ENCODE measurements around the gene BANP.

BANP gene

DNA sequence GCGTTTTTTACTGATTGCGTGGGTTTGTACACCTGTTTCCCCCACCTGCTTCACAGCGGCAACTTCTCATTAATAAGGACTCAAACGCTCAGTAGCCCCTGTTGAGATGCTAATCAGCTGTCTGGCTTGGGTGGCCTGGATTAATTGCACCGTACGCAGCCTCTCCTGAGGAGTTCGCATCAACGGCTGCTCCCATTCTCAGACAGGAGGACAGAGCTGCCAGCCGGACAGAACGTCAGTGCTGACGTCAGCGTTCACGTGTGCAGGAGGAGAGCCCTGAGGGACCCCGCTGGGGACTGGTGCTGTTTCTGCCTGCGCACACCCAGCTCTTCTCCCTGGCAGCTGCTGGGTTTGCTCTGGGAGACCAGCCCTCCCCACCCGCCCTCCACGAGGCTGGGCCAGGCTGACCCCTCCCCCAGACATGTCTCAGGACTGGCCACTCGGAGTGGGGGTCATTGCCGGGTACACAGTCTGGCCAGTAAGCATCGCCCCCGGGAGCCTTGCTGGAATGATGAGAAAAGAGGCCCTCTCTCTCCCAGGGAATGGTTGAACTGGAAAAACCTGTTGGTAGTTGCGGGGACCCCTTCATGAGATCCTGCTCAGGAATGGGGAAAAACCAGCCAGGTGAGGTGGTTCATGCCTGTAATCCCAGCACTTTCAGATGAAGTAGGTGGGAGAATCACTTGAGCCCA, 5.7 kb upstream of the BANP start:
- H3K4me3 ChIP-seq (ENCODE audit: low read depth in 1 of 2, low read length in 2 of 2): peak overlapping the region; percentile 51

DNA sequence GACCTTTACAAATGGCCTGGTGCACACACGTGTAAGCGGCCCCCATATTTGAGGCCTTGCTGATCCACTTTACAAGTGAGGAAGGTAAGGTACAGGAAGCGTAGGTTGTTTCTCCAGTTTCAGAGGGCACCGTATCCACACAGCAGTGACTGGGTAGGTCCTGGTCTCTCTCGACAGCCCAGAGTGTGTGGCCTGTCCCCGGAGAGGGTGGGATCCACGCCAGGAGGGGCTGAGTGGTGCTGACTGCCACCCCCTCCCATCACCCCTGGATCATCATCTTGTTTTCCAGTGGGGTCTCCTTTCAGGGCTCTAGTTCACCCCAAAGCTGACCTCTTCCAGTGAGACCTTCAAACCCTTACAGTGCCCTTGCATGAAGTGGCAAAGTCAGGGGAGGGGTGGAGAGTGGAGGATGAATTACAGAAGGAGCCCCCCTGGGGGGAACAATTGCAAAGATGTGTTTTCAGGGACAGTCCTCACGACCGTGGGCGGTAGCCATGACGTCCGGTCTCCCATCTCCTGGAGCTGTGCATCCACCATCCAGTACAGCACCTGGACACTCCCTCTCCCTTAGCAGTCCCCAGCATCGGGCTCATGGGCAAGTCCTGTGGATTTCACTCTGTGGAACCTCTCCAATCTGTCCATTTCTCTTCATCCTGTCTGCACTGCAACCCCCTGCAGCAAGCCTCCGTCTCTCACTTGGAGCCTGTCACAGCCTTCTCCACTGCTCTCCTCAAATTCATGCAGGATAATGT, 4.5 kb upstream of the BANP start:
- Histone ChIP-seq H3K27me3 (ENCODE audit: low read depth, low read length) (no peaks in the 10 kb centered on the region), H3K27ac (ENCODE audit: low read length) (no peak overlapping the region), H3K4me3 (ENCODE audit: low read depth in 1 of 2, low read length in 2 of 2) (no peak overlapping the region), H3K4me1 (ENCODE audit: control insufficient read depth in 1 of 2, insufficient read depth in 2 of 2, low read length in 2 of 2) (peaks cover 0 to under 1% of the 10 kb centered on the region in 2 donors), H3K9me3 (ENCODE audit: control insufficient read depth in 1 of 2, low read length in 2 of 2) (no peaks in the 10 kb centered on the region), H3K36me3 (ENCODE audit: control insufficient read depth in 1 of 2, insufficient read depth in 2 of 2, low read length in 2 of 2) (peaks cover 0 to 3% of the 10 kb centered on the region in 2 donors)

More for the DNA sequence above, 5.7 kb upstream of the BANP start:
- H3K27me3 ChIP-seq (ENCODE audit: low read depth, low read length): no peaks in the 10 kb centered on the region
- no peak overlapping the region for H3K27ac ChIP-seq (ENCODE audit: low read length)
- H3K36me3 ChIP-seq (ENCODE audit: control insufficient read depth in 1 of 2, insufficient read depth in 2 of 2, low read length in 2 of 2): no peaks in the 10 kb centered on the region
- no peaks in the 10 kb centered on the region for H3K4me1 ChIP-seq (ENCODE audit: control insufficient read depth in 1 of 2, insufficient read depth in 2 of 2, low read length in 2 of 2)
- H3K9me3 ChIP-seq (ENCODE audit: control insufficient read depth in 1 of 2, low read length in 2 of 2): no peaks in the 10 kb centered on the region

DNA sequence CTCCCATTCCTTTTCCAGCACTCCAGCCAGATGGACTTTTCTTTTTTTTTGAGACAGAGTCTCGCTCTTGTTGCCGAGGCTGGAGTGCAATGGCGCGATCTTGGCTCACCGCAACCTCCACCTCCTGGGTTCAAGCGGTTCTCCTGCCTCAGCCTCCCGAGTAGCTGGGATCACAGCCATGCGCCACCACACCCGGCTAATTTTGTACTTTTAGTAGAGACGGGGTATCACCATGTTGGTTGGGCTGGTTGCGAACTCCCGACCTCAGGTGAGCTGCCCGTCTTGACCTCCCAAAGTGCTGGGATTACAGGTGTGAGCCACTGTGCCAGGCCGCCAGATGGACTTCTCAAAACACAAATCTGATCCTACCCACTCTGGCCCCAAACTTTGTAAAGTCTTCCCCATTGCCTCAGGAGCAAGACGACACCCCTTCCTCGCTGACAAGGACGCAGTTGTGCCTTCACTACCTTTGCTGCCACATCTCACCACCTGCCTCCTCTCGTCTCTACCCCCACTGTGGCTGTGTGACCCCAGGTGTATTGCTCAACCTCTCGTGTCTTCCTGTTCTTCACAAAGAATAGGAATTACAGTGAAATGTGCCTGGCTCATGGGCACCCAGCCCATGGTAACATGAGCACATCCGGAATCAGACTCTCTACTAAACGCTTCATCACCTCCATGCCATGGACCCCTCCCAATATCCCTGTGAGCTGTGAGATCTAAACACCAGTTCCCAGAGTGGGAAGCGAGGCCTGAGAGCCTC, 3.7 kb upstream of the BANP start:
- Histone ChIP-seq H3K9me3 (ENCODE audit: control insufficient read depth in 1 of 2, low read length in 2 of 2) (no peaks in the 10 kb centered on the region), H3K4me3 (ENCODE audit: low read depth in 1 of 2, low read length in 2 of 2) (no peak overlapping the region), H3K4me1 (ENCODE audit: control insufficient read depth in 1 of 2, insufficient read depth in 2 of 2, low read length in 2 of 2) (peaks cover 5 to 8% of the 10 kb centered on the region in 2 donors), H3K27ac (ENCODE audit: low read length) (peak overlapping the region; percentile 41), H3K36me3 (ENCODE audit: control insufficient read depth in 1 of 2, insufficient read depth in 2 of 2, low read length in 2 of 2) (peaks cover 0 to 3% of the 10 kb centered on the region in 2 donors), H3K27me3 (ENCODE audit: low read depth, low read length) (no peaks in the 10 kb centered on the region)

DNA sequence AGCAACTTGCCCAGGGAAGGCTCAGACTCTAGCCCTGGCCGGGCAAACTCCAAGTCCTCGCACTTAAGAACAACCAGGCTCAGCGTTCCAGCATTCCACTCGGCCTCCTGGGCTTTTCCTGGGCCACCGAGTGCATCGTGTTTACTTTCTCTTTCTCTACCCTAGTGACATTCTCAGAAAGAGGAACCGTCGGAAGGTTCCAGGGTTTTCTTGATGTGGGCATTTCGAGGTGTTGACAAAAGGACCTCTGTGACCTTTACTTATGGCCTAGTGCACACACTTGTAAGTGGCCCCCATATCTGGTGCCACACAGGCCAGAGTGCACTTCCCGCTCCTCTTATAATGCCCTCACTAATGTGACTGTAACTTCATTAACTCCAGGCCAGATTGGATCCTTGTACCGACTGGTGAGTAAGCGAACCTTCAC, 3.1 kb upstream of the BANP start:
- Histone ChIP-seq H3K4me1 (ENCODE audit: control insufficient read depth in 1 of 2, insufficient read depth in 2 of 2, low read length in 2 of 2) (peaks cover 9 to 14% of the 10 kb centered on the region in 2 donors), H3K9me3 (ENCODE audit: control insufficient read depth in 1 of 2, low read length in 2 of 2) (no peaks in the 10 kb centered on the region), H3K27me3 (ENCODE audit: low read depth, low read length) (no peaks in the 10 kb centered on the region), H3K36me3 (ENCODE audit: control insufficient read depth in 1 of 2, insufficient read depth in 2 of 2, low read length in 2 of 2) (peaks cover 0 to 3% of the 10 kb centered on the region in 2 donors), H3K27ac (ENCODE audit: low read length) (peak overlapping the region; percentile 41), H3K4me3 (ENCODE audit: low read depth in 1 of 2, low read length in 2 of 2) (no peak overlapping the region)

DNA sequence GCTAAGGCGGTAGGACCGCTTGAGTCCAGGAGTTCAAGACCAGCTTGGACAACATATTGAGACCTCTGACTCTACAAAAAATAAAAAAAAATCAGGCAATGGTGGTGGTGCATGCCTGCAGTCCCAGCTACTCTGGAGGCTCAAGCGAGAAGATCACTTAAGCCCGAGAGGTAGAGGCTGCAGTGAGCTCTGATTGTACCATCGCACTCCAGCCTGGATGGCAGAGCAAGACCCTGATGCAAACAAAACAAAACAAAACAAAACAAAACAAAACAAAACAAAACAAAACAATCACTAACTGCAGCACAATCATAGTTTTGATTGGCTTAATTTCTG, 2.5 kb upstream of the BANP start:
- peak overlapping the region; percentile 41 for H3K27ac ChIP-seq (ENCODE audit: low read length)
- H3K36me3 ChIP-seq (ENCODE audit: control insufficient read depth in 1 of 2, insufficient read depth in 2 of 2, low read length in 2 of 2): peaks cover 2 to 3% of the 10 kb centered on the region in 2 donors
- H3K4me1 ChIP-seq (ENCODE audit: control insufficient read depth in 1 of 2, insufficient read depth in 2 of 2, low read length in 2 of 2): peaks cover 14% of the 10 kb centered on the region in 2 donors
- H3K4me3 ChIP-seq (ENCODE audit: low read depth in 1 of 2, low read length in 2 of 2): no peak overlapping the region
- no peaks in the 10 kb centered on the region for H3K27me3 ChIP-seq (ENCODE audit: low read depth, low read length)
- H3K9me3 ChIP-seq (ENCODE audit: control insufficient read depth in 1 of 2, low read length in 2 of 2): no peaks in the 10 kb centered on the region

DNA sequence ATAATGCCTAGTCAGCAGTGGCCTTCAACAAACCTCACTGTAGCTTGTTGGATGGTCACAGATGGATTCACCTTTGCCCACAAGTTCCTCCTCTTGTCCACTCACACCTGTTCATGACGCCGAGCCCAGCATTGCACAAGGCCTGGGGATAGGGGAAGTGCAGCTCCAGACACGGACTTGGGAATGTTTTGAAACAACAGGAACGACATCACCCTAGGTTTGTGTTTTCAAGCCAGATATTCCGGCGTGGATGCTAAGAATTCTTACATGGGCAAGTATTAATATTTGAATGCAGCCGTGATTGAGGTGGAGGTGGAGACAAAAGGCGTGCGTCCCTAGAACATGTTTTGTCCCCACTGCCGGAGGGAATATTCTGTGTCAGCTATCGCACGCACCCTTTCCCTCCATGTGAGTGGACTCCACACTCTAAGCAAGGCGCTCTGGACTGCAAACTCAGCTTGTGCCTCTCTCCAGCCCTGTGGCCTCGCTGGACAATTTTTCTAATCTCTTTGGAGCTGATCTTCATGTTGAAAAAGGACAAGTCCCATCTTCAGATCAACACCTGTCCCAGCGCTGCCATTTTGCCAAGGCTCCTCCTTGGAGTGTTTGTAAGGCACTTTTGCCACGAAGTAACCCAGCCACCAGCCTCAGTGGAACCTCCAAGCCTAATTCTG, 2.0 kb upstream of the BANP start:
- H3K4me3 ChIP-seq (ENCODE audit: low read depth in 1 of 2, low read length in 2 of 2): no peak overlapping the region
- no peak overlapping the region for H3K27ac ChIP-seq (ENCODE audit: low read length)
- no peaks in the 10 kb centered on the region for H3K27me3 ChIP-seq (ENCODE audit: low read depth, low read length)
- H3K4me1 ChIP-seq (ENCODE audit: control insufficient read depth in 1 of 2, insufficient read depth in 2 of 2, low read length in 2 of 2): peaks cover 14 to 15% of the 10 kb centered on the region in 2 donors
- no peaks in the 10 kb centered on the region for H3K9me3 ChIP-seq (ENCODE audit: control insufficient read depth in 1 of 2, low read length in 2 of 2)
- peaks cover 3 to 4% of the 10 kb centered on the region in 2 donors for H3K36me3 ChIP-seq (ENCODE audit: control insufficient read depth in 1 of 2, insufficient read depth in 2 of 2, low read length in 2 of 2)

DNA sequence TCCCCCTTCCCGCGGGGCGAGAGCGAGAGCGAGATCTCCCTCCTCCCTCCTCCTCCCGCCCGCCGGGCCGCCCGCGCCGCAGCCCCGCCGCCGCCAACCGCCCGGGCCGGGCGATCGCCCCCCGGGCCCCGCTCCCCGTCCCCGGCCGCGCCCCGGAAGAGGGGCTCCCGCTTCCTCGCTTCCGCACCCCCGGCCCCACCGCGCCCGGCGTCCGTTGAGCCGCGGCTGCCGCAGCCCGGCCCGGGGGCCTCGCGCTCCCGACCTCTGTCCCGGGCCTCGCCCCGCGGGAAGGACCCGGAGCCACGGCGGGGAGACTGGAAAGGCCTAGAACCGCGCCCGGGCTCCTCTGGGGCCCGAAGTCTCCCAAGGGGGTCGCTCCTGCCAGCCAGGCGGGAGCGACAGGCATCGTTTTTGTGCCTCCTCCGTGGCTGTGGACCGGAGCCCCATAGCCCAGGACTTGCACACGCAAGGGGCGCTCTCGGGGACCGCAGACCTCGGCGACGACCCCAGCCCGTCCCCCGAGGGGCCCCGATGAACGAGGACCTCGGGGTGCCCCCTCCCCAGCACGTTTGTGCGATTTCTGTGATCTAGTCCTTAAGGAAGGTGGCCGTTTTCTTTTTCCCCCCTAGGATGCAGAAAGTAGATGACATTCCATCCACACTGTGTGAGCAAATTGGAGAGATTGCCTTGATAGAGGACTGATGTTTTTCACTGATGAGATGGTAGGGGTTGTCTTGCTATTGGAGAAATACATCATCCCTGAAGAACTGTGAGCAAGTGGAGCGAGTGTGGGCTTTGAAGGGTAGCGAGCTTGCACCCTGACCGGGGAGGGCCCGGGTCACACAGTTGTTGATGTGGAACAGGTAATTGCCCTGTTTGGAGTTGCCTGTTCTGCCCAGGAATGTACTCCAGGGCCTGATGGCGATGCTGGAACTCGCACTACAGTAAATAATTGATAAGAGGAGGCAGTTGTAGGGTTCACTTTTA, 611 bp downstream of the BANP start:
- peaks cover 28 to 37% of the 10 kb centered on the region in 2 donors for H3K4me1 ChIP-seq (ENCODE audit: control insufficient read depth in 1 of 2, insufficient read depth in 2 of 2, low read length in 2 of 2)

DNA sequence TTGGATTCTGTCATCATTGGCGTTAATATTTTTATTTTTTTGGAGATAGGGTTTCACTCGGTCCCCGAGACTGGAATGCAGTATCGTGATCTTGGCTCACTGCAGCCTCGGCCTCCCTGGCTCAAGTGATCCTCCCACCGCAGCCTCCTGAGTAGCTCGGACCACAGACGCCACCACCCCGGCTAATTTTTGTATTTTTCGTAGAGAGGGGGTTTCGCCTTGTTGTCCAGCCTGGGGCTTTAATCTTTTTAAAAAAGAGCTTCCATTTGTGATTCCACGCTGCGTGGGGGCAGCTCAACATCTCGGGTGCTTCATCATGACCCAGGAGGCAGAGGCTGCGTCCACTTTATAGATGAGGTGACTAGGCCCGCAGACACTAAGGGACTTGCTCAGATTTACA, 1.5 kb downstream of the BANP start:
- Histone ChIP-seq H3K9me3 (ENCODE audit: control insufficient read depth in 1 of 2, low read length in 2 of 2) (no peaks in the 10 kb centered on the region), H3K36me3 (ENCODE audit: control insufficient read depth in 1 of 2, insufficient read depth in 2 of 2, low read length in 2 of 2) (peaks cover 3 to 4% of the 10 kb centered on the region in 2 donors), H3K4me1 (ENCODE audit: control insufficient read depth in 1 of 2, insufficient read depth in 2 of 2, low read length in 2 of 2) (peaks cover 28 to 40% of the 10 kb centered on the region in 2 donors), H3K27me3 (ENCODE audit: low read depth, low read length) (no peaks in the 10 kb centered on the region), H3K27ac (ENCODE audit: low read length) (no peak overlapping the region), H3K4me3 (ENCODE audit: low read depth in 1 of 2, low read length in 2 of 2) (peak overlapping the region; percentile 78 to 82)

More for the DNA sequence above, 611 bp downstream of the BANP start:
- Histone ChIP-seq H3K27me3 (ENCODE audit: low read depth, low read length) (no peaks in the 10 kb centered on the region), H3K4me3 (ENCODE audit: low read depth in 1 of 2, low read length in 2 of 2) (peak overlapping the region; percentile 78 to 82), H3K36me3 (ENCODE audit: control insufficient read depth in 1 of 2, insufficient read depth in 2 of 2, low read length in 2 of 2) (peaks cover 3 to 4% of the 10 kb centered on the region in 2 donors), H3K9me3 (ENCODE audit: control insufficient read depth in 1 of 2, low read length in 2 of 2) (no peaks in the 10 kb centered on the region), H3K27ac (ENCODE audit: low read length) (peak overlapping the region; percentile 93)

DNA sequence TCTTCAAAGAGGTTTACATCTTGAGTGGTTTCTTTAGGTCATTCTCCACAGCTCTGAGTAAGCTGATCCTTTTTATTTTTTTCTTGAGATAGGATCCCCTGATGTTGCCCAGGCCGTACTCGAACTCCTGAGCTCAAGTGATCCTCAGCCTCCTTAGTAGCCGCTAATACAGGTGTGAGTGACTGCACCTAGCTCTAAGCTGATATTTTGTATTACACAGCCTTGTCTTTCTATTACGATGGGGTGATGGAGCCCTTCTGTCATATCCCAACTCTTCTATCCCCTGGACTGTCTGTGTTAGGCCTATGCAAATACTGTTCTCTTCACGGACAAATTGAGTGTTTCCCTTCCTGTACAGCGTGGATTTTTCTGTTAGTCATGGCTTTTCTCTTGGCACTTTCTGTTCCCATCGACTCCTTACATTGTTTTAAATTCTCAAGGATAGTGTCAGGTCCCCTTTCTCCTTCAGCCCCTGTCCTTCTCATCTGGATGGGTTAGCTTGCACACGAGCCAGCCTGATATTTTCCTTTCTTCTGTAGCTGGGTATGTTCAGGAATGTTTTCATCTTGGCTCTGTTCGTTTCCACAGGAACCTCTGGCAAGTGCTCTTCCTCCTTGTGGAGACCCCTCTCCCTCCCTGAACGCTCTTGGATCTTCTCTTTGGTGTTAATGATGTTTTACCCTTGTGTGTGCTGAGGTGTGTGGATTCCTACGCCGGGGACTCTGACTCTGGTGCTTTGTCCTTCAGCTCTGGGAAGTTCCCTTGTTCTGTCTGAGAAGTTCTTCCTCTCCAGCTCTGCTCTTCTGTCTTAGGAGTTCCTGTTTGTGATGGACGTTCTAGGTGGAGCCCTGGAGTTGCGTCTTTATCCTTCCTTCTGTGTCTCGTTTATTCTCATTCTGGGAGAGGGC, 2.3 kb downstream of the BANP start:
- Histone ChIP-seq H3K36me3 (ENCODE audit: control insufficient read depth in 1 of 2, insufficient read depth in 2 of 2, low read length in 2 of 2) (peaks cover 3 to 4% of the 10 kb centered on the region in 2 donors), H3K4me3 (ENCODE audit: low read depth in 1 of 2, low read length in 2 of 2) (peak overlapping the region in 1 of 2 donors; percentile 2), H3K27me3 (ENCODE audit: low read depth, low read length) (no peaks in the 10 kb centered on the region), H3K27ac (ENCODE audit: low read length) (peak overlapping the region; percentile 74), H3K9me3 (ENCODE audit: control insufficient read depth in 1 of 2, low read length in 2 of 2) (no peaks in the 10 kb centered on the region), H3K4me1 (ENCODE audit: control insufficient read depth in 1 of 2, insufficient read depth in 2 of 2, low read length in 2 of 2) (peaks cover 28 to 40% of the 10 kb centered on the region in 2 donors)
